Left hindlimb (tissue), 1 donor: ENCODE measurements around the gene USHBP1.
"Not testable (repeated sequence)": the region's sequence is repeated elsewhere in the genome, so short reads cannot be mapped to it uniquely, and the experiment has no call there.

Experiments
- DNase-seq: peaks from one replicate; pipeline ENCODE4 v3.0.0-alpha.2; 2018

Gene USHBP1

GRCh38 chr19:17295551-17295950 lies 31.0 kb upstream of the USHBP1 start:
- DNase-seq = not testable (repeated sequence)

- DNase-seq = no peak
Observed at GRCh38 chr19:17294051-17294891, 29.7 kb upstream of the USHBP1 start.

DNA sequence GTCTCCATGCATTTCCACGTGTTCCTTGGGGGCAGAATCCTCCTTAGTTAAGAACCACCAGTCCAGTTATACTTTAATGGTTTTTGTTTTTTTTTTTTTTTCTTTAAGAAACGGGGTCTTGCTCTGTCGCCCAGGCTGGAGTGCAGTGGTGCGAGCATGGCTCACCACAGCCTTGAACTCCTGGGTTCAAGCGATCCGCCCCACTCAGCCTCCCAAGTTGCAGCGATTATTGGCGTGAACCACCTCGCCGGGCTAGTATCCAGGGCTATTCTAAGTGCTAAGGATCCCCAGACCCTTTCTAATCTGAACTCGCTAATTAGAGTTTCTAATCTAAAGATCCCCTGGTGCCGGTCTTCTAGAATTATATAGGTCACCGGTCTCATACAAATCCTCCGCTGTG lies 29.1 kb upstream of the USHBP1 start:
- no peak for DNase-seq

- peak; percentile 82 for DNase-seq
Observed at GRCh38 chr19:17292301-17293074, 27.9 kb upstream of the USHBP1 start.

DNA sequence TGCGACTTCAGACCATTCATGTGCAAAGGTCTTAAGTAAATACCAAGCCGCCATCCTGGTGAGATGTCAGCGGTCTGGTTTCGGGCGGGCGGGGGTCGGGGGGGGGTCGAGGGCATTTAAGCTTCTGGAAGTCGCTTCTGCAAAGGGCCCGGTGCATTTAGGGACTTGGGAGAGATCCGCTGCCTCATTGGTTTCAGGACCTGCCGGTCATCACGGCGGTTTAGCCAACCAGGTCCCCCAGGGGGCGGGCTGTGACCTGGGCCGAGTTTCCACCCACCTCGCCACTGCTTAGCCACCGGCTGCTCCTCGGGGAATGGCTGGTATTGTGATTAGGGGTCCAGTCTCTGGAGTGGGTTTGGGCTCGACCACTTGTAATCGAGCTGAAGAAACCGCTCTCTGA lies 24.9 kb upstream of the USHBP1 start:
- DNase-seq = peak; percentile 73

DNA sequence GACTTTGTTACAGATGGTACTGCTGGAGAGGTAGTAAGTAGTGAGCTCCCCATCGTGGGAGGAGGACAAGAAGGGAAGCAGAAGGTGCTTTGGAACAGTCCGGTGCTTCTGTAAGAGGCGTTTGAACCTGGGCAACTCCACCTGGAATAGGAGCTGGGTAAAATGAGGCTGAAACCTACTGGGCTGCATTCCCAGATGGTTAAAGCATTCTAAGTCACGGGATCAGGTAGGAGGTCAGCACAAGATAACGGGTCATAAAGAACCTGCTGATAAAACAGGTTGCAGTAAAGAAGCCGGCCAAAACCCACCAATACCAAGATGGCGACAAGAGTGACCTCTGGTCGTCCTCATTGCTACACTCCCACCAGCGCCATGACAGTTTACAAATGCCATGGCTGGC lies 22.2 kb upstream of the USHBP1 start:
- DNase-seq = no peak

- no peak for DNase-seq
Observed at GRCh38 chr19:17286263-17286662, 21.7 kb upstream of the USHBP1 start.

- no peak for DNase-seq
Observed at GRCh38 chr19:17285415-17286135, 21.0 kb upstream of the USHBP1 start.

DNA sequence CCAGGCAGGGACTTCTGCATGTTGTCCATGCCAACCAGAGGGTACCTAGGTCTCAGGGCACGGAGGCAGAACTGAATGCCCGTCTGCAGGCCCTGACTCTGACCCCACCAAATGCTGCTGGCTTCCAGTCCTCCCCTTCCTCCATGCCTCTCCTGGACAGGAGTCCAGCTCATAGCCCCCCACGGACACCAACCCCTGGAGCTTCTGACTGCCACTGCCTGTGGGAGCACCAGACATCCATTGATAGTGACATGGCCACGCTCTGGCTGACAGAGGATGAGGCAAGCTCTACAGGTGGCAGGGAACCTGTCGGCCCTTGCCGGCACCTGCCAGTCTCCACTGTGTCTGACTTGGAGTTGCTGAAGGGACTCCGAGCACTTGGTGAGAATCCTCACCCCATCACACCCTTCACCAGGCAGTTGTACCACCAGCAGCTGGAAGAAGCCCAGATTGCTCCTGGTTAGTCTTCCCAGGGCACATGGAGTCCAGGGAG lies 19.0 kb upstream of the USHBP1 start:
- DNase-seq = no peak

GRCh38 chr19:17282488-17283125 lies 18.1 kb upstream of the USHBP1 start:
- DNase-seq = peak; percentile 84

DNA sequence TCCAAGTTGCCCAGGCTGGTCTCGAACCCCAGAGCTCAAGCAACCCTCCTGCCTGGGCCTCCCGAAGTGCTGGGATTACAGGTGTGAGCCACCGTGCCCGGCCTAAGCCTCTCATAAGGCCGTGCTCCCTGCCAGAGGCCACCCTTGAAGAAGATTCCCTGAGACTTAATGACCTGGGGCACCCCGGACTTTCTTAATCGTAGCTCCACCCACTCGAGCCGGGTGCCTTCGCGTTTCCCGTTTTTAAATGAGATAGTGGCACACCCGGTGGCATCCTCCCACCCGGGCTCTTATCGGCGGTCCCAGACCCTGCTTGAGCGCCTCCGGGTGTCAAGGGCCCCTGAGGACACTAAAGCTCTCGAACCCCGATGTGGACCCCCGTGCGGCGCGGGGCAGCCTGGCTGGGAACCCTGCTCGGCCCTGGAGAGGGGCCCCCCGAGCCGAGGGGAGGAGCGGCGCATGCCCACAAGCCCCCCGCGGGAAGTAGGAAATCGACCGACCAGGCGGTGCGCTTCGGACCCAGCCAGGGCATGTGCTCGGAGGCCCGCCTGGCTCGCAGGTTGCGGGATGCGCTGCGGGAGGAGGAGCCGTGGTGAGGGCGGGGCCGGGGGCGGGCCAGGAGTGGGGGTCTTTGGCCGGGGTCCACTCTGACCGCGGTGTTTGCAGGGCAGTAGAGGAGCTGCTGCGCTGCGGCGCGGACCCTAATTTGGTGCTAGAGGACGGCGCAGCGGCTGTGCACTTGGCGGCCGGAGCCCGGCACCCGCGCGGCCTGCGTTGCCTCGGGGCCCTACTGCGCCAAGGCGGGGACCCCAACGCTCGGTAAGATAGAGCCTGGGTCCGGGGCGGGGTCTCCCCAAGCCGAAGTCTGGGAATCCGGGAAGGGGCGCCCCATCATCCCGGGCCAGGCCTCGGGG lies 17.1 kb upstream of the USHBP1 start, which contains the start of gene ANKLE1:
ANKLE1 (plus strand) TSS at position 511 of the 914 bp plus-strand sequence; CDS start at position 531, 20 bp downstream.
- DNase-seq = no peak

- no peak for DNase-seq
Observed at GRCh38 chr19:17279436-17279835, 14.9 kb upstream of the USHBP1 start.

DNA sequence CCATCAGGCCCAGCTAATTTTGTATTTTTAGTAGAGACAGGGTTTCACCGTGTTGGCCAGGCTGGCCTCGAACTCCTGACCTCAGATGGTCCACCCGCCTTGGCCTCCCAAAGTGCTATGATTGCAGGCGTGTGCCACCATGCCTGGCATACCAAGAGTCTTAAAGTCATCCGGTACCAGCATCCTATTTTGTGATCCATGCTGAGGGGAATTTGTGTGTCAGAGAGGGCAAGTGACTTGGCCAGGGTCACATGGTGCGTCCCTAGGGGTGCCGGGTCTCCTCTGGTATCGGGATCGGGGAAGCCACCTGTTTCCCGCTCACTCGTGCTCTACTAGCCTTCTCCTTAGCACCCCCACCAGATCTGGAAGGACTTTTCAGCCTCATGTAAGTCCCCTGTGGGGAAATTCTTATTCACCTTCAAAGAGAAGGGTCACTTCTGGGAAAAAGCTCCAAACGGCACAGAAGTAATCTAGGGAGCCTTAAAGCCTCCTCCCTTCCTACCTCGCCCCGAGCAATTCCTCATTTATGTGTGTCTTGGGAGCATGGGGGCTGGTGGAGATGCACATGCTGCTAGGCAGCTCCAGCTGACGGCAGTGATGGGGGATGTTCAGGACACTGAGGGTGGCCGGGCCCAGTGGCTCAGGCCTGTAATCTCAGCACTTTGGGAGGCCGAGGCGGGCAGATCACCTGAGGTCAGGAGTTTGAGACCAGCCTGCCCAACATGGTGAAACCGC lies 11.1 kb upstream of the USHBP1 start:
- DNase-seq = no peak

GRCh38 chr19:17274892-17275291 lies 10.3 kb upstream of the USHBP1 start:
- not testable (repeated sequence) for DNase-seq

DNA sequence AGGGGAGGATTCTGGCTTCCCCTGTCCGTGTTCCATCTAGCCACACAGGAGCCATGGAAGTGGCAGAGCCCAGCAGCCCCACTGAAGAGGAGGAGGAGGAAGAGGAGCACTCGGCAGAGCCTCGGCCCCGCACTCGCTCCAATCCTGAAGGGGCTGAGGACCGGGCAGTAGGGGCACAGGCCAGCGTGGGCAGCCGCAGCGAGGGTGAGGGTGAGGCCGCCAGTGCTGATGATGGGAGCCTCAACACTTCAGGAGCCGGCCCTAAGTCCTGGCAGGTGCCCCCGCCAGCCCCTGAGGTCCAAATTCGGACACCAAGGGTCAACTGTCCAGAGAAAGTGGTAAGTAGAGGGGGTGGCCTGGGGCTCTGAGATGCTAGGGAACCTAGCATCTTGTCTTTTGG lies 4.2 kb upstream of the USHBP1 start:
- DNase-seq = no peak

DNA sequence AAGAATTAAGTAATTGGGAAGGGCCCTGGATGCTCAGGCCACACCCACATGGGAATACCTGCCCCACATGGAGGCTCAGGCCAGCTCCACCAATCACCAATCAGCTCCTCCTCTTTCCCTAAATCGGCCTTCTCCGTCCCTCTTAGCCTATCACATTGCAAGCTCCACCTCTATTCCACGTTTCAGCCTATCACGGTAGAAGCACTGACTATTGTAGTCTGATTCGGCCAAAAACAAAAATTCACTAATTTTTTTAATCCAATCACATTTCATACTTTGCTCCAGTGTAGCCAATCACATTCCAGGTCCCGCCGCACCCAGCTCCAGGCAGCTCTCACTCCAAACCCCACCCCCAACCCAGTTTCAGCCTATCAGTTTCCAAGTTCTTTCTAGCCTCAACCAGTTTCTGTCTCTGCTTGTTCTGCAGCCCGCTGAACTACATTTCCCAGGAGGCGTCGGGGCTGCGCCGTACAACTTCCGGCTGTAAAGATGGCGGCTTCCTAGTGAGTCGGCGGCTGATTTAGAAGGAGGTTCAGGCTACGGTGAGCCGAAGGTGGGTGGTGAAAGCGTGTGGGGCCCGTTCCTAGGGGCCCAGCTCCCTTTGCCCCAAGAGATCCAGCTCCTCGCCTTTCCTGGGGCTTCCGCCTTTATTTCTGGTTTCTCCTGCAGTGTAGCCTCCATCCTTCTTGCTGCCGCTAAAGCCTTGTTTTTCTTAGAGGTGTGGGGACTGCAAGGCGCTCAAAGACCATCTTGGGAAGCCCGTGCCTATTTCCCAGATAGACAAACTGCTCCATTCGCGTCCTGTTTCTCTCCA lies 2.6 kb upstream of the USHBP1 start, which contains the start of gene BABAM1:
BABAM1 (plus strand) TSS at position 469 of the 814 bp plus-strand sequence. CDS start 1,364 bp downstream, outside the sequence.
- peak; percentile 99 for DNase-seq

DNA sequence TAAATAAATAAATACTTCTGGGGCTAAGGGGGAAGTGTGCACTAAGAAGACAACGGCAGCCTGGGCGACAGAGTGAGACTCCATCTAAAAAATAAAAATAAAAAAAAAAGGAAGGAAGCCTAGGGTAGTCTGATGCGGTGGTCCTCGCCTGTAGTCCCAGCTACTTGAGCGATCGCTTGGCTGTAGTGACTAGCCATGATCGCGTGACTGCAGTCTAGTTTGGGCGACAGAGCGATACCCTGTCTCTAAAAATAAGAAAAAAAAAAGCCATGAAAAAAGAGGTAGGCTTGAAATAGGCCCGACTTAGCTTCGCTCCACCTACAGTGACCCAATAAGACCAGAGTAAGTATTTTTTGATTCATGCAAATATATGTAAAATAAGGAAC lies 2.0 kb upstream of the USHBP1 start:
- DNase-seq = no peak

DNA sequence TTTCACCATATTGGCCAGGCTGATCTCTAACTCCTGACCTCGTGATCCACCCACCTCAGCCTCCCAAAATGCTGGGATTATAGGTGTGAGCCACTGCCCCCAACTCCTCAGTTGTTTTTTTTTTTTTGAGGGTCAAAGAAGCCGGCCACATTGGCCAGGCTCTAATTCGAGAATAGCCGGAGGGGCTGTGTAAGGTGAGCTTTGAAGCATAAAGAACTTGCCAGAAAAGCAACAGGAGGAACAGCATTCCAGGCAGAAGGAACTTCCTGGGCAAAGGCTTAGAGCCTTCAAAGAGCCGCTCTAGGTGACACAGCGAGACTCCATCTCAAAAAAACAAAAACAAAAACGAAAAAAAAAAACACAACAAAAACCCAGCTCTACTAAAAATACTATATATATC lies 1.5 kb upstream of the USHBP1 start:
- no peak for DNase-seq
